Astrocyte (in vitro differentiated cells and primary cell): ENCODE measurements around the gene PTPRQ.

Source experiments
- CTCF ChIP-seq: IDR thresholded peaks from 2 replicates; pipeline ENCODE4 v1.5.1; 2011; ENCODE audit warnings: low read depth, mild to moderate bottlenecking, inconsistent platforms, low read length, moderate library complexity; ENCODE audit not compliant: insufficient read depth
- EZH2 ChIP-seq: IDR thresholded peaks from 2 replicates; pipeline ENCODE4 v1.6.1; 2012; ENCODE audit warnings: mild to moderate bottlenecking, low read length, inconsistent platforms; ENCODE audit not compliant: insufficient read depth

- TF ChIP-seq CTCF (no peak), EZH2 (no peak)
Observed at GRCh38 chr12:80704420-80704819, 260.4 kb downstream of the PTPRQ start.
